ENCODE measurements around the gene EXOC4.

EXOC4 gene

DNA sequence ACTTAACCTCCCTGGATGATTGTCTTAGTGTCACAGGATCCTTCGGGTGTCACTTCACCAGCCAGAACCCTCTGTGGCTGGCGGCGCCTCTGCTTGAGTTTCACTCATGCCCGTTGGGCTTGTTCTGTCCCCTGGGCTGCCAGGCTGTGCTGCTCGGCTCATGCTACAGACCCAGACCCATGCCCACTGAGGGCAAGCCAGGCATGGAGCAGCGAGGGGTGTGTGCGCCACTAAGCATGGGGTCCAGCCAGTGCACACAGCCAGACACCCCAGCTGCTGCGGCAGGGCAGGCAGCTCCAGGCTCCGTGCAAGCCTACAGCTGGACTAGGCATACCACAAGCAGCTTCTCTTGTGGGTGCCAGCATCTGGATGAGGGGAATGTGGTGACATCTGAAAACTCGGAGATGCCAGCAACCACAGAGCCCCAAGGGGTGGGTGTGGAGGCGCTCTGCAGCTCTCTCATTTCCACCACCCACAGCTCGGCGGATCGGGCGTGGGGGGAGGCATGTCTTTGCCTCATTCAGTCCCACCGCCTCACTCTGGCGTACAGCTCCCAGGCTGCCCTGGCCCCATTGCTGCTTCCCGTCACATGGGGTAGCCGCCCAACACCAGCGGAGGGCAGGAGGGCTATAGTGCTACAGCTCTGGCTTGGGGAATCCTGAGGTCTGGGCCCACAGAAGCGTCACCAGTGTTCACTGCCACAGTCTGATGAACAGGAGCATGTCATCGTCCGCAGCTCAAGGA, 604.7 kb downstream of the EXOC4 start:
- 97% methylated on average over 23 of the region's 23 CpGs for WGBS
- peaks cover 15% of the 10 kb centered on the region; the same call in 1 of the 2 replicates for H3K4me1 ChIP-seq (ENCODE audit: insufficient read depth, low read length)
- no peak overlapping the region for H3K4me3 ChIP-seq (ENCODE audit: low read length)
- H3K27ac ChIP-seq (ENCODE audit: low read depth, low read length), result no peak overlapping the region
- H3K9me3 ChIP-seq (ENCODE audit: insufficient read depth, low read depth, low read length), result no peaks in the 10 kb centered on the region
- no peak overlapping the region for H3K9ac ChIP-seq (ENCODE audit: low read depth, low read length)
- H3K27me3 ChIP-seq (ENCODE audit: insufficient read depth, low read length), result no peaks in the 10 kb centered on the region
- H3K36me3 ChIP-seq (ENCODE audit: insufficient read depth, low read length), result no peaks in the 10 kb centered on the region

DNA sequence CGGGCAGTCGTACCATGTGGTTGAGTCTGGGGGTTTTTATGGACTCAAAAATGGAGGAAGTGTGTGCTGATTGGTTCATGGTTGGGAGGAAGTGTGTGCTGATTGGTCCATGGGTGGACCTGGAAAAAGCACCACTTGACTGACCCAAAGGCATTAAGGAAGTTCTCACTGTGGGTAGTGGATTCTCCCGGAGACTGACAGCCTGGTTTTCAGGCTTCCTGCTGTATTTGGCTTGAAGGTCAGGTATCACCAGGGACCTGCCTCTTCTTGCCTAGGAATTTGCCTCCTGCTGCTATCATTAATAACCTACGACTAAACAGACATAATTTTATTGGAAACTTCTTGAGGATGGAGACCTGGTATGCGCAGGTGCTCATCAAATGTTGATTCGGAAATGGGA, 605.4 kb downstream of the EXOC4 start:
- Histone ChIP-seq H3K27ac (ENCODE audit: low read depth, low read length) (no peak overlapping the region), H3K27me3 (ENCODE audit: insufficient read depth, low read length) (no peaks in the 10 kb centered on the region), H3K36me3 (ENCODE audit: insufficient read depth, low read length) (no peaks in the 10 kb centered on the region), H3K9ac (ENCODE audit: low read depth, low read length) (no peak overlapping the region), H3K9me3 (ENCODE audit: insufficient read depth, low read depth, low read length) (no peaks in the 10 kb centered on the region), H3K4me1 (ENCODE audit: insufficient read depth, low read length) (peaks cover 15% of the 10 kb centered on the region; the same call in 1 of the 2 replicates), H3K4me3 (ENCODE audit: low read length) (no peak overlapping the region)
- WGBS, result 97% methylated on average over 6 of the region's 6 CpGs

DNA sequence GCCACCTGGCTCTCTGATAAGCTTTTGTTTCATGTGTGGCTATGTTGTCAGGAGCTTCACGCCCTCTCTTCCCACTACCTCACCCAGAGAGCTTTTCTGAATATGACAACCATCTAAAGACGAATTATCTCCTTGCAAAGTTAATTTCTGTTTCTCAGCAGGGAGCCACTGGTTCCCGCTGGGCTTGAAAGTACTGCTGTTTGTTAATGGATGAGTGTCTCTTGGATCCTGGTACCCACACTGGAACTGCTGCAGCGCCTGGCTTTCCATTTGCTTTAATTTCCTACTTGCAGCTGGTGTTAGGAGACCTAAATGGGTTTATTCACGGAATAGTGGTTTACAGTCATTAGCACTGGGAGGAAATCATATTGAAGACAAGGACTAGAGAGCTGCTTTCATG, 606.4 kb downstream of the EXOC4 start:
- Histone ChIP-seq H3K4me1 (ENCODE audit: insufficient read depth, low read length) (peaks cover 15% of the 10 kb centered on the region; the same call in 1 of the 2 replicates), H3K9me3 (ENCODE audit: insufficient read depth, low read depth, low read length) (no peaks in the 10 kb centered on the region), H3K27ac (ENCODE audit: low read depth, low read length) (no peak overlapping the region), H3K4me3 (ENCODE audit: low read length) (no peak overlapping the region), H3K36me3 (ENCODE audit: insufficient read depth, low read length) (no peaks in the 10 kb centered on the region), H3K27me3 (ENCODE audit: insufficient read depth, low read length) (no peaks in the 10 kb centered on the region), H3K9ac (ENCODE audit: low read depth, low read length) (no peak overlapping the region)
- 30% methylated on average over 5 of the region's 5 CpGs for WGBS

GRCh38 chr7:133859871-133860450, 607.1 kb downstream of the EXOC4 start:
- WGBS, result 89% methylated on average over 6 of the region's 6 CpGs
- Histone ChIP-seq H3K9ac (ENCODE audit: low read depth, low read length) (no peak overlapping the region), H3K36me3 (ENCODE audit: insufficient read depth, low read length) (no peaks in the 10 kb centered on the region), H3K4me3 (ENCODE audit: low read length) (no peak overlapping the region), H3K9me3 (ENCODE audit: insufficient read depth, low read depth, low read length) (no peaks in the 10 kb centered on the region), H3K4me1 (ENCODE audit: insufficient read depth, low read length) (peaks cover 15% of the 10 kb centered on the region; the same call in 1 of the 2 replicates), H3K27me3 (ENCODE audit: insufficient read depth, low read length) (no peaks in the 10 kb centered on the region), H3K27ac (ENCODE audit: low read depth, low read length) (no peak overlapping the region)

- Histone ChIP-seq H3K4me3 (ENCODE audit: low read length) (no peak overlapping the region), H3K36me3 (ENCODE audit: insufficient read depth, low read length) (no peaks in the 10 kb centered on the region), H3K9ac (ENCODE audit: low read depth, low read length) (no peak overlapping the region), H3K4me1 (ENCODE audit: insufficient read depth, low read length) (peaks cover 15% of the 10 kb centered on the region; the same call in 1 of the 2 replicates), H3K9me3 (ENCODE audit: insufficient read depth, low read depth, low read length) (no peaks in the 10 kb centered on the region), H3K27ac (ENCODE audit: low read depth, low read length) (no peak overlapping the region), H3K27me3 (ENCODE audit: insufficient read depth, low read length) (no peaks in the 10 kb centered on the region)
- WGBS, result no CpG with 5 or more reads among the region's 1 CpG
Measured at GRCh38 chr7:133860628-133861335, 607.9 kb downstream of the EXOC4 start.

GRCh38 chr7:133861876-133862275, 609.0 kb downstream of the EXOC4 start:
- no peaks in the 10 kb centered on the region for H3K36me3 ChIP-seq (ENCODE audit: insufficient read depth, low read length)

DNA sequence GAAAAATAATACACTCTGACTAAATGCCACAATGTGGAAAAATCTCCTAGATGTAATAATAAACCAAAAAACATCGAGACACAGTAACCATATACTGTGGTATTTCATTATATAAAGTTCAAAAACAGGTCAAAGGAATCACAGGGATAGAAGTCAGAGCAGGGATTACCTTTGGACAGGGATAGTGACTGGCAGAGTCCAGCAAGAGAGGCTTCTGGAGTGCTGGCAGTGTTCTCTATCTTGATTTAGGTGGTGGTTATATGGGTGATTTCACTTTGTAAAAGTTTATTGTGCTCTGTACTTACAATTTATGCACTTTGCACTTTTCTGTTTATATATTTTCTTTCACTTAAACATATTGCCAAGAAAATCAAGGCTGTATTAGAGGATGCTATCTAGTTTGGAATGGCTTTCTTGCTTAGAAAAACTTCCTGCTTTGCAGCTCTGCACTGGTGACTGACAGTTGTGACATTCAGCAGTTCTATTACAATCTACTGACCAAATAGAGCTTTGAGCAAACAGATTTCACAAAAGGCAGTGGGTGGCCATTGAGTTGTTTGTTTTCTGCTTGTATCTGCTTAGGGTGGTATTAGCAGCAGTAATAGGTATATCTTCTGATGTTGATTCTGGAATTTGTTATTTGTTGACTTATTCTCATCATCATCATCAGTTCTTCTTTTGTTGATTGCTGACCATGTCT, 610.6 kb downstream of the EXOC4 start:
- Histone ChIP-seq H3K4me1 (ENCODE audit: insufficient read depth, low read length) (peaks cover 18% of the 10 kb centered on the region), H3K27ac (ENCODE audit: low read depth, low read length) (no peak overlapping the region), H3K27me3 (ENCODE audit: insufficient read depth, low read length) (no peaks in the 10 kb centered on the region), H3K9ac (ENCODE audit: low read depth, low read length) (no peak overlapping the region), H3K36me3 (ENCODE audit: insufficient read depth, low read length) (no peaks in the 10 kb centered on the region), H3K4me3 (ENCODE audit: low read length) (no peak overlapping the region), H3K9me3 (ENCODE audit: insufficient read depth, low read depth, low read length) (no peaks in the 10 kb centered on the region)
- WGBS, result no CpG with 5 or more reads among the region's 1 CpG

More at GRCh38 chr7:133861876-133862275, 609.0 kb downstream of the EXOC4 start:
- H3K9me3 ChIP-seq (ENCODE audit: insufficient read depth, low read depth, low read length), result no peaks in the 10 kb centered on the region
- 98% methylated on average over 4 of the region's 4 CpGs for WGBS
- H3K4me1 ChIP-seq (ENCODE audit: insufficient read depth, low read length), result peaks cover 15% of the 10 kb centered on the region; the same call in 1 of the 2 replicates
- H3K9ac ChIP-seq (ENCODE audit: low read depth, low read length), result no peak overlapping the region
- H3K4me3 ChIP-seq (ENCODE audit: low read length), result no peak overlapping the region
- no peaks in the 10 kb centered on the region for H3K27me3 ChIP-seq (ENCODE audit: insufficient read depth, low read length)
- H3K27ac ChIP-seq (ENCODE audit: low read depth, low read length), result no peak overlapping the region

DNA sequence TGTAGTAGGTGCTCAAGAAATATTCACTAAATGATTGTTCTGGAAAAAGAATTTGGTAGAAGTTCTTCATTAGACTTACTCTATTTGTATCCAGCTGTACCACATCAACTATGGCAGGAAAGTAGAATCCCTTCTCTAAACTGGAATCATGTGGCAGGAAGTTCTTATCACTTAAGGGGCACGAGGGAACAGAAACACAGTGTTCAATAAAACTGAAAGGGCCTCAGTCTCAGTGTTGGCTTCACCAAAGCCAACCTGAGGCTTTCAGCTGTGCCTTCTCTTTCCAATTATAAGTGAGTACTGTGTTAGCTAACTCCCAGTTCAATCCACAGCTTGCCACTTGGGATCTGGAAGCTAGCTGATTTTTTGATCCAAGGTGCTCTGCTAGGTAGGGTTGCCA, 616.7 kb downstream of the EXOC4 start:
- Histone ChIP-seq H3K27ac (ENCODE audit: low read depth, low read length) (no peak overlapping the region), H3K9me3 (ENCODE audit: insufficient read depth, low read depth, low read length) (no peaks in the 10 kb centered on the region), H3K4me3 (ENCODE audit: low read length) (no peak overlapping the region), H3K9ac (ENCODE audit: low read depth, low read length) (no peak overlapping the region), H3K4me1 (ENCODE audit: insufficient read depth, low read length) (peaks cover 3% of the 10 kb centered on the region; the same call in 1 of the 2 replicates), H3K36me3 (ENCODE audit: insufficient read depth, low read length) (no peaks in the 10 kb centered on the region), H3K27me3 (ENCODE audit: insufficient read depth, low read length) (no peaks in the 10 kb centered on the region)
- WGBS, result 76% methylated on average over 1 of the region's 1 CpG

- peaks cover 3% of the 10 kb centered on the region; the same call in 1 of the 2 replicates for H3K4me1 ChIP-seq (ENCODE audit: insufficient read depth, low read length)
- H3K36me3 ChIP-seq (ENCODE audit: insufficient read depth, low read length), result no peaks in the 10 kb centered on the region
- no peaks in the 10 kb centered on the region for H3K9me3 ChIP-seq (ENCODE audit: insufficient read depth, low read depth, low read length)
- no peak overlapping the region for H3K4me3 ChIP-seq (ENCODE audit: low read length)
- no peak overlapping the region for H3K27ac ChIP-seq (ENCODE audit: low read depth, low read length)
- H3K9ac ChIP-seq (ENCODE audit: low read depth, low read length), result no peak overlapping the region
- WGBS, result 100% methylated on average over 1 of the region's 1 CpG
- no peaks in the 10 kb centered on the region for H3K27me3 ChIP-seq (ENCODE audit: insufficient read depth, low read length)
Measured at GRCh38 chr7:133871757-133872156, 618.9 kb downstream of the EXOC4 start.

GRCh38 chr7:133873187-133873586, 620.3 kb downstream of the EXOC4 start:
- WGBS, result 98% methylated on average over 4 of the region's 4 CpGs

GRCh38 chr7:133873631-133874030, 620.8 kb downstream of the EXOC4 start:
- Histone ChIP-seq H3K4me3 (ENCODE audit: low read length) (no peak overlapping the region), H3K27ac (ENCODE audit: low read depth, low read length) (no peak overlapping the region), H3K9me3 (ENCODE audit: insufficient read depth, low read depth, low read length) (no peaks in the 10 kb centered on the region), H3K36me3 (ENCODE audit: insufficient read depth, low read length) (no peaks in the 10 kb centered on the region), H3K4me1 (ENCODE audit: insufficient read depth, low read length) (no peaks in the 10 kb centered on the region), H3K27me3 (ENCODE audit: insufficient read depth, low read length) (no peaks in the 10 kb centered on the region), H3K9ac (ENCODE audit: low read depth, low read length) (no peak overlapping the region)
- 89% methylated on average over 2 of the region's 2 CpGs for WGBS

More at GRCh38 chr7:133873187-133873586, 620.3 kb downstream of the EXOC4 start:
- H3K4me3 ChIP-seq (ENCODE audit: low read length), result no peak overlapping the region
- H3K9ac ChIP-seq (ENCODE audit: low read depth, low read length), result no peak overlapping the region
- no peaks in the 10 kb centered on the region for H3K36me3 ChIP-seq (ENCODE audit: insufficient read depth, low read length)
- H3K27ac ChIP-seq (ENCODE audit: low read depth, low read length), result no peak overlapping the region
- H3K4me1 ChIP-seq (ENCODE audit: insufficient read depth, low read length), result 0 out of 2 replicates have a peak, but pooled peaks cover under 1% of the 10 kb centered on the region
- H3K27me3 ChIP-seq (ENCODE audit: insufficient read depth, low read length), result no peaks in the 10 kb centered on the region
- H3K9me3 ChIP-seq (ENCODE audit: insufficient read depth, low read depth, low read length), result no peaks in the 10 kb centered on the region
